Measurements from ENCODE around the gene USP33. TPM values are rescaled to one million over a fixed set of nuclear protein-coding genes. Genes with fewer than 3 reads are reported as not detected.

USP33 gene
- polyA plus RNA-seq, 1 donor from 2014 or later: 267 TPM

- no peak overlapping the region for H2AFZ ChIP-seq (ENCODE audit: low read depth, low read length)
- TF ChIP-seq EZH2 (IDR thresholded peaks at IDR 0.05; ENCODE audit: borderline replicate concordance, insufficient read depth, low read length, poor library complexity, severe bottlenecking) (no peak), SMC3 (conservative IDR thresholded peaks at IDR 0.05; ENCODE audit: poor library complexity) (no peak), MXI1 (conservative IDR thresholded peaks at IDR 0.05; ENCODE audit: poor library complexity, severe bottlenecking) (no peak), POLR2AphosphoS5 (IDR thresholded peaks at IDR 0.05) (no peak), EP300 (conservative IDR thresholded peaks at IDR 0.05; ENCODE audit: poor library complexity, severe bottlenecking) (no peak), REST (IDR thresholded peaks at IDR 0.05; ENCODE audit: borderline replicate concordance) (no peak), TAF1 (IDR thresholded peaks at IDR 0.05; ENCODE audit: low read depth) (no peak), RAD21 (conservative IDR thresholded peaks at IDR 0.05) (no peak)
- TF ChIP-seq, protein P1, sequence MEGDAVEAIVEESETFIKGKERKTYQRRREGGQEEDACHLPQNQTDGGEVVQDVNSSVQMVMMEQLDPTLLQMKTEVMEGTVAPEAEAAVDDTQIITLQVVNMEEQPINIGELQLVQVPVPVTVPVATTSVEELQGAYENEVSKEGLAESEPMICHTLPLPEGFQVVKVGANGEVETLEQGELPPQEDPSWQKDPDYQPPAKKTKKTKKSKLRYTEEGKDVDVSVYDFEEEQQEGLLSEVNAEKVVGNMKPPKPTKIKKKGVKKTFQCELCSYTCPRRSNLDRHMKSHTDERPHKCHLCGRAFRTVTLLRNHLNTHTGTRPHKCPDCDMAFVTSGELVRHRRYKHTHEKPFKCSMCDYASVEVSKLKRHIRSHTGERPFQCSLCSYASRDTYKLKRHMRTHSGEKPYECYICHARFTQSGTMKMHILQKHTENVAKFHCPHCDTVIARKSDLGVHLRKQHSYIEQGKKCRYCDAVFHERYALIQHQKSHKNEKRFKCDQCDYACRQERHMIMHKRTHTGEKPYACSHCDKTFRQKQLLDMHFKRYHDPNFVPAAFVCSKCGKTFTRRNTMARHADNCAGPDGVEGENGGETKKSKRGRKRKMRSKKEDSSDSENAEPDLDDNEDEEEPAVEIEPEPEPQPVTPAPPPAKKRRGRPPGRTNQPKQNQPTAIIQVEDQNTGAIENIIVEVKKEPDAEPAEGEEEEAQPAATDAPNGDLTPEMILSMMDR (IDR thresholded peaks at IDR 0.05; ENCODE audit: poor library complexity, severe bottlenecking): no peak
- H3K36me3 ChIP-seq (ENCODE audit: insufficient read depth, low read length): no peaks in the 10 kb centered on the region
- H4K20me1 ChIP-seq (ENCODE audit: insufficient read depth): no peaks in the 10 kb centered on the region
- no peaks in the 10 kb centered on the region for H3F3A ChIP-seq (ENCODE audit: insufficient read depth, low read length, poor library complexity, severe bottlenecking)
- no peaks in the 10 kb centered on the region for H3K27me3 ChIP-seq (ENCODE audit: insufficient read depth, low read depth, low read length)
- H3K79me2 ChIP-seq (replicated peaks; ENCODE audit: insufficient read depth, low read length): peaks cover 55% of the 10 kb centered on the region
- no peak overlapping the region for H3K4me3 ChIP-seq (ENCODE audit: low read length)
- H3K4me2 ChIP-seq (ENCODE audit: low read length): no peak overlapping the region
- H3K9me2 ChIP-seq (ENCODE audit: insufficient read depth, low read length): no peaks in the 10 kb centered on the region
- no peak overlapping the region for H3K9ac ChIP-seq (ENCODE audit: low read length)
- no peak overlapping the region for H3K27ac ChIP-seq (ENCODE audit: low read length)
- no peaks in the 10 kb centered on the region for H3K9me3 ChIP-seq (ENCODE audit: low read length)
Measured at GRCh38 chr1:77671836-77672235, 87.8 kb downstream of the USP33 start.

DNA sequence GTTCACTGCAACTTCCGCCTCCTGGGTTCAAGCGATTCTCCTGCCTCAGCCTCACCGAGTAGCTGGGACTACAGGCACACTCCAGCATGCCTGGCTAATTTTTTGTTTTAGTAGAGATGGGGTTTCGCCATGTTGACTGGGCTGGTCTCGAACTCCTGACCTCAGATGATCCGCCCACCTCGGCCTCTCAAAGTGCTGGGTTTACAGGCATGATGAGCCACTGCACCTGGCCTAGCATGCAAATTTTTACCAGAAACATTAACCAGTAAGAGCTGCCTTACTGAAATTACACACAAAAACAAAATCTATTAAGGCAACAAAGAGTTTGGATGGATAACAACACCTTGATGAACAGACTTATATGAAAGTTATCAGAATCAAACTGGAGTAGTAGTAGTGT is 89.3 kb downstream of the USP33 start:
- no peak overlapping the region for H2AFZ ChIP-seq (ENCODE audit: low read depth, low read length)

More for the DNA sequence above, 89.3 kb downstream of the USP33 start:
- Histone ChIP-seq H3K79me2 (replicated peaks; ENCODE audit: insufficient read depth, low read length) (peaks cover 48% of the 10 kb centered on the region), H3K27ac (ENCODE audit: low read length) (no peak overlapping the region), H3K4me2 (ENCODE audit: low read length) (no peak overlapping the region), H3K4me3 (ENCODE audit: low read length) (no peak overlapping the region), H3K27me3 (ENCODE audit: insufficient read depth, low read depth, low read length) (no peaks in the 10 kb centered on the region), H3K36me3 (ENCODE audit: insufficient read depth, low read length) (no peaks in the 10 kb centered on the region), H3K9ac (ENCODE audit: low read length) (no peak overlapping the region), H3F3A (ENCODE audit: insufficient read depth, low read length, poor library complexity, severe bottlenecking) (no peaks in the 10 kb centered on the region), H3K9me3 (ENCODE audit: low read length) (no peaks in the 10 kb centered on the region), H3K9me2 (ENCODE audit: insufficient read depth, low read length) (no peaks in the 10 kb centered on the region), H4K20me1 (ENCODE audit: insufficient read depth) (no peaks in the 10 kb centered on the region)
- TF ChIP-seq TAF1 (IDR thresholded peaks at IDR 0.05; ENCODE audit: low read depth) (no peak), POLR2AphosphoS5 (IDR thresholded peaks at IDR 0.05) (no peak), RAD21 (conservative IDR thresholded peaks at IDR 0.05) (no peak), EP300 (conservative IDR thresholded peaks at IDR 0.05; ENCODE audit: poor library complexity, severe bottlenecking) (no peak), MXI1 (conservative IDR thresholded peaks at IDR 0.05; ENCODE audit: poor library complexity, severe bottlenecking) (no peak), SMC3 (conservative IDR thresholded peaks at IDR 0.05; ENCODE audit: poor library complexity) (no peak), EZH2 (IDR thresholded peaks at IDR 0.05; ENCODE audit: borderline replicate concordance, insufficient read depth, low read length, poor library complexity, severe bottlenecking) (no peak), REST (IDR thresholded peaks at IDR 0.05; ENCODE audit: borderline replicate concordance) (no peak)
- TF ChIP-seq, protein P1 (IDR thresholded peaks at IDR 0.05; ENCODE audit: poor library complexity, severe bottlenecking): no peak

Data from neural cell (in vitro differentiated cells).